Spleen (tissue), 7 donors: ENCODE measurements around the gene FGR.

ENCODE experiments used
- CTCF ChIP-seq, 11 experiments: fragments of 200-600 bp in 7 of 11; fragments of 450-650 bp in 4 of 11; sonication (generic) in 4 of 11; IDR thresholded peaks in 8 of 11; conservative IDR thresholded peaks in 3 of 11; 1 replicate in 7 of 11; 2 replicates in 4 of 11; pipeline versions ENCODE4 v1.4.0 to v1.8.0; 2016 to 2021; ENCODE audit warnings: antibody characterized with exemption in 11 of 11, inconsistent platforms in 4 of 11, mild to moderate bottlenecking in 1 of 11
- POLR2A ChIP-seq, 3 donors: fragments of 450-650 bp; IDR thresholded peaks; one replicate each; pipeline ENCODE4 v1.5.1; 2017; ENCODE audit warnings: antibody characterized with exemption in 3 of 3, mild to moderate bottlenecking in 1 of 3
- POLR2AphosphoS5 ChIP-seq, 3 donors: sonication (generic); formaldehyde crosslinking; IDR thresholded peaks; one replicate each; pipeline ENCODE4 v1.5.1; 2017; ENCODE audit warnings: antibody characterized with exemption in 3 of 3
- donor health status: DM: no; HTN: no; CAD: no; lungs with moderate emphysema.
- donor health status: DM: no; HTN: no; CAD: no.
- donor health status: DM: no; HTN: no; CAD: no.

- no peak for TF ChIP-seq CTCF (IDR thresholded peaks at IDR 0.05 in 8 of 11, conservative IDR thresholded peaks at IDR 0.05 in 3 of 11)
- TF ChIP-seq POLR2AphosphoS5 (IDR thresholded peaks at IDR 0.05): no peak
- TF ChIP-seq POLR2A (IDR thresholded peaks at IDR 0.05): no peak
Measured at GRCh38 chr1:27572019-27572678, 62.8 kb downstream of the FGR start.
